Osteoblast (primary cell): ENCODE data around the gene ZNF697. TPM values are rescaled to one million over a fixed set of nuclear protein-coding genes. Genes with fewer than 3 reads are reported as not detected.
A peak's percentile ranks its signal among the peaks of the same experiment; 100 is the strongest.
"Not testable (repeated sequence)": the region's sequence is repeated elsewhere in the genome, so short reads cannot be mapped to it uniquely, and the experiment has no call there.

Experiments
- DNase-seq: peaks from one replicate; pipeline ENCODE4 v3.0.0; 2011; ENCODE audit warnings: low spot score, mixed read lengths; ENCODE audit not compliant: insufficient read length; ENCODE audit errors: missing footprints
- H2AFZ ChIP-seq: 2 replicates; pipeline ENCODE4 v1.6.0; 2011; ENCODE audit warnings: mild to moderate bottlenecking, low read length
- H3K27ac ChIP-seq: 2 replicates; pipeline ENCODE4 v1.5.1; 2011; ENCODE audit warnings: mild to moderate bottlenecking, low read depth, low read length, moderate library complexity
- H3K27me3 ChIP-seq: 2 replicates; pipeline ENCODE4 v1.6.0; 2012; ENCODE audit warnings: mild to moderate bottlenecking, control low read depth, inconsistent platforms, low read length, moderate library complexity; ENCODE audit not compliant: insufficient read depth
- H3K36me3 ChIP-seq: 2 replicates; pipeline ENCODE4 v1.5.1; 2011; ENCODE audit warnings: mild to moderate bottlenecking, low read length, control low read depth, moderate library complexity; ENCODE audit not compliant: insufficient read depth
- H3K4me1 ChIP-seq: 2 replicates; pipeline ENCODE4 v1.5.1; 2011; ENCODE audit warnings: mild to moderate bottlenecking, low read length, control low read depth, moderate library complexity; ENCODE audit not compliant: insufficient read depth
- H3K4me2 ChIP-seq: 2 replicates; pipeline ENCODE4 v1.6.0; 2011; ENCODE audit warnings: mild to moderate bottlenecking, low read length; ENCODE audit not compliant: insufficient read depth
- H3K4me3 ChIP-seq: fragments of 200-600 bp; sonication (generic); 3 replicates; pipeline ENCODE4 v1.5.1; 2012; ENCODE audit warnings: mild to moderate bottlenecking, low read length, inconsistent platforms; ENCODE audit not compliant: insufficient read depth
- H3K79me2 ChIP-seq: 2 replicates; pipeline ENCODE4 v1.6.0; 2012; ENCODE audit warnings: mild to moderate bottlenecking, low read length, control low read depth, inconsistent platforms; ENCODE audit not compliant: insufficient read depth
- H3K9me3 ChIP-seq: 2 replicates; pipeline ENCODE4 v1.5.1; 2011; ENCODE audit warnings: low read depth, low read length, control low read depth
- H4K20me1 ChIP-seq: 2 replicates; pipeline ENCODE4 v1.6.0; 2012; ENCODE audit warnings: mild to moderate bottlenecking, low read length, control low read depth; ENCODE audit not compliant: insufficient read depth
- CTCF ChIP-seq: IDR thresholded peaks from 2 replicates; pipeline ENCODE4 v1.5.1; 2011; ENCODE audit warnings: mild to moderate bottlenecking, low read depth, low read length, moderate library complexity; ENCODE audit errors: extremely low read depth
- total RNA-seq: library from RNA; depleted of rRNA; stranded (reverse); fragments of >200 nt; gene quantifications from 2 replicates; pipeline ENCODE4 v1.2.3, GENCODE V29; 2012

ZNF697 gene
- total RNA-seq, 1 donor: 6.5 TPM

- Histone ChIP-seq H3K79me2 (no peaks in the 10 kb centered on the region), H3K4me3 (no peak overlapping the region), H3K4me2 (no peak overlapping the region), H3K36me3 (no peaks in the 10 kb centered on the region), H3K27me3 (peaks cover 6% of the 10 kb centered on the region), H3K27ac (no peak overlapping the region), H2AFZ (no peak overlapping the region), H3K4me1 (no peaks in the 10 kb centered on the region), H4K20me1 (no peaks in the 10 kb centered on the region), H3K9me3 (no peaks in the 10 kb centered on the region)
- peak; percentile 58 for DNase-seq
- peak; percentile 67 for TF ChIP-seq CTCF
Observed at GRCh38 chr1:119582801-119583200, 65.3 kb downstream of the ZNF697 start.

- not testable (repeated sequence) for H3K27ac ChIP-seq, H3K4me1 ChIP-seq, H3K27me3 ChIP-seq, DNase-seq, H2AFZ ChIP-seq, H3K9me3 ChIP-seq, H3K79me2 ChIP-seq, H4K20me1 ChIP-seq, H3K36me3 ChIP-seq, H3K4me2 ChIP-seq, H3K4me3 ChIP-seq
Observed at GRCh38 chr1:119581076-119581475, 67.0 kb downstream of the ZNF697 start.

- Histone ChIP-seq H3K4me2 (no peak overlapping the region), H3K27me3 (peaks cover 3% of the 10 kb centered on the region), H3K79me2 (no peaks in the 10 kb centered on the region), H4K20me1 (no peaks in the 10 kb centered on the region), H2AFZ (no peak overlapping the region), H3K4me3 (no peak overlapping the region), H3K27ac (no peak overlapping the region), H3K36me3 (no peaks in the 10 kb centered on the region), H3K9me3 (no peaks in the 10 kb centered on the region), H3K4me1 (no peaks in the 10 kb centered on the region)
- no peak for DNase-seq
- no peak for TF ChIP-seq CTCF
Observed at GRCh38 chr1:119573886-119574285, 74.2 kb downstream of the ZNF697 start.

GRCh38 chr1:119569930-119570622 is 78.0 kb downstream of the ZNF697 start:
- not testable (repeated sequence) for H3K27me3 ChIP-seq, H4K20me1 ChIP-seq, H3K79me2 ChIP-seq, H3K4me1 ChIP-seq, H3K9me3 ChIP-seq, H3K4me3 ChIP-seq, H3K27ac ChIP-seq, H2AFZ ChIP-seq, DNase-seq, H3K4me2 ChIP-seq, H3K36me3 ChIP-seq

Other genes starting within 250 kb of the ZNF697 start
- gene HSD3B2, start 233.1 kb downstream of the ZNF697 start, total RNA-seq: not detected in 2 replicates
- not detected in 2 replicates for gene HSD3B1, start 141.1 kb downstream of the ZNF697 start, total RNA-seq
- gene PHGDH, start 63.7 kb upstream of the ZNF697 start, total RNA-seq: 184 and 189 TPM in 2 replicates
- not detected in 2 replicates for gene HMGCS2, start 120.6 kb upstream of the ZNF697 start, total RNA-seq
- not detected in 2 replicates for gene REG4, start 163.2 kb upstream of the ZNF697 start, total RNA-seq
- gene ADAM30, start 248.2 kb upstream of the ZNF697 start, total RNA-seq: not detected in 2 replicates